GM12878 (cell line): ENCODE measurements around the gene KCNA3. TPM values are rescaled to one million over a fixed set of nuclear protein-coding genes. Genes with fewer than 3 reads are reported as not detected.

ENCODE experiments used
- NR2C2 ChIP-seq: IDR thresholded peaks from 2 replicates; pipeline ENCODE4 v1.6.1; 2011; ENCODE audit warnings: borderline replicate concordance, low read depth; ENCODE audit not compliant: control insufficient read depth, insufficient read length
- RELA ChIP-seq: fragments of 450-650 bp; IDR thresholded peaks from 2 replicates; pipeline ENCODE4 v1.8.0; 2014; ENCODE audit warnings: borderline replicate concordance; ENCODE audit not compliant: partially characterized antibody
- SIN3A ChIP-seq: IDR thresholded peaks from 2 replicates; pipeline ENCODE4 v1.6.1; 2012; ENCODE audit warnings: low read depth, low read length, improper control_type of control experiment
- SUZ12 ChIP-seq: fragments of 200-600 bp; sonication (generic); IDR thresholded peaks from one replicate; pipeline ENCODE4 v1.6.1; 2018; ENCODE audit warnings: antibody characterized with exemption, mild to moderate bottlenecking; ENCODE audit not compliant: unreplicated experiment
- ZBED1 ChIP-seq: IDR thresholded peaks from 2 replicates; pipeline ENCODE4 v1.6.1; 2016; ENCODE audit warnings: borderline replicate concordance
- polyA plus RNA-seq, 11 experiments: library from polyadenylated mRNA; depleted of rRNA in 4 of 11; unstranded in 6 of 11; stranded (reverse) in 5 of 11; fragments of >200 nt; fragmentation: Nextera tagmentation in 4 of 11; fragmentation: Illumina TruSeq in 1 of 11; extraction: Ambion mirVana in 4 of 11; extraction: Trizol in 1 of 11; gene quantifications; 1 replicate in 1 of 11; 2 replicates in 10 of 11; pipeline versions ENCODE4 v1.2.1 to v1.2.3, GENCODE V29; 2011 to 2016; ENCODE audit warnings: inconsistent platforms in 2 of 11, missing spikeins in 2 of 11, low read depth in 1 of 11
- total RNA-seq, 4 experiments: library from RNA; depleted of rRNA in 3 of 4; stranded (reverse); fragments of >200 nt in 3 of 4; fragmentation: Illumina TruSeq in 1 of 4; extraction: Trizol in 1 of 4; gene quantifications; 2 replicates each; pipeline versions ENCODE4 v1.2.1 to v1.2.3, GENCODE V29; 2013 to 2021
- TF ChIP-seq, protein P1 (sequence below): fragments of 450-650 bp; IDR thresholded peaks from 2 replicates; pipeline ENCODE4 v1.6.1; 2016; ENCODE audit warnings: mild to moderate bottlenecking, moderate library complexity, borderline replicate concordance
- TF ChIP-seq, protein P2 (sequence below): fragments of 450-650 bp; IDR thresholded peaks from 2 replicates; pipeline ENCODE4 v1.6.1; 2016; ENCODE audit warnings: mild to moderate bottlenecking

Gene KCNA3
- total and polyA plus RNA-seq, 10 of the 15 experiments (the other 5 are each of a cell fraction or from before 2014, with no cell fraction given), result 0.10 to 3.3 (median 1.7) TPM

DNA sequence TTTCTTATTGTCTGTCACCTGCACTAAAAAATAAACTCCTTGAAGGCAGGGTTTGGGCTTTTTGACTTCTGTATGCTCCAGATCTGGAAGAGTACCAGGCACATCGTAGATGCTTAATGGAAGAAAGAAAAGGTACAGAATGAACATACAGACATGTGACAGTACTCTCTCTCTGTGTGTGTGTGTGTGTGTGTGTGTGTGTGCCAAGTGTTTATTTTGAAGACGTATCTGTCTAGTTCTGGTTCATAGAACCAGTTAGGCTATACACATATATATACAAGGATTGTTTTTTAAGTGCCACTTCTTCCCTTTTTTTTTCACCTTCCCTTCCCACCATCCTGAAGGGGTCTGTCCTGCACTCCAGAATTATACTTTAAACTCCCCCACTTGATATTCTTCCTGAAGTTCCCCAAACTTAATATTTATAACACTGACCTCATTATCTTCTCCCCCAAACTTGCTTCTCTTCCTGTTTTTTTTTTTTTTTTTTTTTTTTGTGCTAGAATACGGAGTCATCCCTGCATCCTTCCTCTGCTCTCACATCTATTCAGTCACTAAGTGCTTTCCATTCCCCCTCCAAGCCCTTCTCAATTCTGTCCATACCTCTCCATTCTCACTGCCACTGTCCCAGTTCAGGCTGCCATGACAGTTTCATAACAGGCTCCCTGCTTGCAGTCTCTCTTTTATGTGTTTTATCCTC, 5.4 kb upstream of the KCNA3 start (continued):
- TF ChIP-seq, protein P1, sequence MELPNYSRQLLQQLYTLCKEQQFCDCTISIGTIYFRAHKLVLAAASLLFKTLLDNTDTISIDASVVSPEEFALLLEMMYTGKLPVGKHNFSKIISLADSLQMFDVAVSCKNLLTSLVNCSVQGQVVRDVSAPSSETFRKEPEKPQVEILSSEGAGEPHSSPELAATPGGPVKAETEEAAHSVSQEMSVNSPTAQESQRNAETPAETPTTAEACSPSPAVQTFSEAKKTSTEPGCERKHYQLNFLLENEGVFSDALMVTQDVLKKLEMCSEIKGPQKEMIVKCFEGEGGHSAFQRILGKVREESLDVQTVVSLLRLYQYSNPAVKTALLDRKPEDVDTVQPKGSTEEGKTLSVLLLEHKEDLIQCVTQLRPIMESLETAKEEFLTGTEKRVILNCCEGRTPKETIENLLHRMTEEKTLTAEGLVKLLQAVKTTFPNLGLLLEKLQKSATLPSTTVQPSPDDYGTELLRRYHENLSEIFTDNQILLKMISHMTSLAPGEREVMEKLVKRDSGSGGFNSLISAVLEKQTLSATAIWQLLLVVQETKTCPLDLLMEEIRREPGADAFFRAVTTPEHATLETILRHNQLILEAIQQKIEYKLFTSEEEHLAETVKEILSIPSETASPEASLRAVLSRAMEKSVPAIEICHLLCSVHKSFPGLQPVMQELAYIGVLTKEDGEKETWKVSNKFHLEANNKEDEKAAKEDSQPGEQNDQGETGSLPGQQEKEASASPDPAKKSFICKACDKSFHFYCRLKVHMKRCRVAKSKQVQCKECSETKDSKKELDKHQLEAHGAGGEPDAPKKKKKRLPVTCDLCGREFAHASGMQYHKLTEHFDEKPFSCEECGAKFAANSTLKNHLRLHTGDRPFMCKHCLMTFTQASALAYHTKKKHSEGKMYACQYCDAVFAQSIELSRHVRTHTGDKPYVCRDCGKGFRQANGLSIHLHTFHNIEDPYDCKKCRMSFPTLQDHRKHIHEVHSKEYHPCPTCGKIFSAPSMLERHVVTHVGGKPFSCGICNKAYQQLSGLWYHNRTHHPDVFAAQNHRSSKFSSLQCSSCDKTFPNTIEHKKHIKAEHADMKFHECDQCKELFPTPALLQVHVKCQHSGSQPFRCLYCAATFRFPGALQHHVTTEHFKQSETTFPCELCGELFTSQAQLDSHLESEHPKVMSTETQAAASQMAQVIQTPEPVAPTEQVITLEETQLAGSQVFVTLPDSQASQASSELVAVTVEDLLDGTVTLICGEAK, result no peak
- TF ChIP-seq SIN3A, result no peak
- TF ChIP-seq RELA, result no peak
- no peak for TF ChIP-seq ZBED1
- no peak for TF ChIP-seq NR2C2
- TF ChIP-seq SUZ12, result no peak
- TF ChIP-seq, protein P2, sequence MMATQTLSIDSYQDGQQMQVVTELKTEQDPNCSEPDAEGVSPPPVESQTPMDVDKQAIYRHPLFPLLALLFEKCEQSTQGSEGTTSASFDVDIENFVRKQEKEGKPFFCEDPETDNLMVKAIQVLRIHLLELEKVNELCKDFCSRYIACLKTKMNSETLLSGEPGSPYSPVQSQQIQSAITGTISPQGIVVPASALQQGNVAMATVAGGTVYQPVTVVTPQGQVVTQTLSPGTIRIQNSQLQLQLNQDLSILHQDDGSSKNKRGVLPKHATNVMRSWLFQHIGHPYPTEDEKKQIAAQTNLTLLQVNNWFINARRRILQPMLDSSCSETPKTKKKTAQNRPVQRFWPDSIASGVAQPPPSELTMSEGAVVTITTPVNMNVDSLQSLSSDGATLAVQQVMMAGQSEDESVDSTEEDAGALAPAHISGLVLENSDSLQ, result no peak
